ENCODE measurements around the gene MAD1L1.
"Not testable (repeated sequence)": the region's sequence is repeated elsewhere in the genome, so short reads cannot be mapped to it uniquely, and the experiment has no call there.

Gene MAD1L1

DNA sequence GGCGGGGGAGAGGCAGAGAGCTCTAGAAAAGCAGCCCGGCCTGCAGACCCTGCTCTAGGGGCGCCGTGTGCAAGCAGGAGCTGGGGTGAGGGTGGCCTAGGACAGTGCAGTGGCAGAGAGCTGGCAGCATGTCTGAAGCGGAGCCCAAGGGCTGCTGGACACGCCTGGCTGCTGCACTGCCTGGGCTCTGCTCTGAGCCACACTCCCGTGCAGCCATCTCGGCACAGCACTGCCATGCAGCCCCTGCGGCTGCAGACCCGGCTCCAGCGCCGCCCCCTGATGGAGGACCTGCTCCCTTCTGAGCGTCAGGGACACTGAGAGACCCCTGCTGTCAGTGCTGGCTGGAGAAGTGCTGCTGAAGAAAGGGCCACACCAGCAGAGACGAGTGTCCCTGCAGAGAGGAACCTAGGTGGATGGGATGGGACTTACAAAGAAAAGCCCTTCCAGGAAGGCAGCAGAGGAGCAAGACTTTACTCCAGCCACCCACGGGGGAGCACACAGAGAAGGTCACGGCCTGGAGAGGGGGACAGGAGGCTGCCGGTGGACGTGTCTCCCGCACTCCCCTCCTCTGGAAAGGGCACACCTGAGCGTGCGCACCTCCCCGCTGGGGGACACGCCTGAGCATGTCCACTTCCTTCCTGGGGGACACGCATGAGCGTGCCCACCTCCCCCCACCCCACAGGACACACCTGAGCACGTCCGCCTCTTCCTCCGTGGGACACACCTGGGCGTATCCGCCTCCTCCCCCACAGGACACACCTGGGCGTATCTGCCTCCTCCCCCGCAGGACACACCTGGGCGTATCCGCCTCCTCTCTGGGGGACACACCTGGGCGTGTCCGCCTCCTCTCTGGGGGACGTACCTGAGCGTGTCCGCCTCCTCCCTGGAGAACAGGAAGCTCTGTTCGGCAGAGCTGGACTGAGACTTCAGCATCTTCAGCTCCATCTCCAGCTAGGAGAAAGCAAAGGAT is 252.9 kb downstream of the MAD1L1 start:
- DNase-seq = no peak

GRCh38 chr7:1978656-1979590 is 253.8 kb downstream of the MAD1L1 start:
- DNase-seq = no peak

GRCh38 chr7:1977876-1978441 is 254.8 kb downstream of the MAD1L1 start:
- no peak for DNase-seq

- no peak for DNase-seq
Observed at GRCh38 chr7:1977059-1977875, 255.5 kb downstream of the MAD1L1 start.

DNA sequence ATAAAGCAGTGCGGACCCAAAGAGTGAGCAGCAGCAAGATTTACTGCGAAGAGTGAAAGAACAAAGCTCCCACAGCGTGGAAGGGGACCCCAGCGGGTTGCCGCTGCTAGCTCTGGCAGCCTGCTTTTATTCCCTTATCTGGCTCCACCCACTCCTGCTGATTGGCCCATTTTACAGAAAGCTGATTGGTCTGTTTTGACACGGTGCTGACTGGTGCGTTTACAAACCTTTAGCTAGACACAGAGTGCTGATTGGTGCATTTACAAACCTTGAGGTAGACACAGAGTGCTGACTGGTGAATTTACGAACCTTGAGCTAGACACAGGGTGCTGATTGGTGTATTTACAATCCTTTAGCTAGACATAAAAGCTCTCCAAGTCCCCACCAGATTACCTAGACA is 256.2 kb downstream of the MAD1L1 start:
- DNase-seq = not testable (repeated sequence)

DNA sequence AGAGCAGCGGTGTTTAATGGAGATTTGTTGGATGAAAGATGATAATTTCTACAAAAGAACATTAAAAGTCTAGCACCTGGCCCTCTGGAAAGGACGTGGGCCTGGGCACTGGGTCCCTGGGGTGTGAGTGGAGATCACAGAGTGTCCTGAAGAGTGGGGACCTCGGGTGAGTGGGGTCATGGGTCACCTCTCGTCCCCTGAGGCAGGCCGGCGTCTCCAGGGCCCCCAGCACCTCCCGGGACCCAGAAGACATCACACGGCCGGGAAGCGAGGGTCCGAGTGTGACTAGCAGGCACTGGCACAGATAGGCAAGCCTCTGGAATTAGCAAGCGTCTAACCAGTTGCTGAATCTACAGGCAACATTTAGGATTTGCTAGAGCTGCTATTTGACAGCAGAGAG is 257.2 kb downstream of the MAD1L1 start:
- no peak for DNase-seq

DNA sequence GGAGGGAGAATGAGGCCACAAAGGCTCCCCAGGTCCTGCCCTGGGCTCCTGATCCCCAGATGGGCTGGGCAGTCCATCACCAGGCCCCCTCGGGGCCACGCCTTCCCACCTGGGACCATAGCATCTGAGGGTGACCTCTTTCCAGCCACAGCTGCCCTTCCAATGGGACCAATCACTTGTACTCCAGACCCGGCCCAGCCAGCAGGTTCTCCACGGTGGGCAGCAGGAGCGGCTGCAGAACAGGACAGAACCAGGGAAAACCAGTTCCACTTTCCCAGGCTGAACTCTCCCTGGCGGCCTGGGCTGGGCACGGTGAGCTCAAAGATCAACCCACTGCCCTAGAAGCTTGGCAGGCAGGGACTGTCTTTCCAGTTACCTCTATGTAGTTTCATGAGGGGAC is 257.6 kb downstream of the MAD1L1 start:
- DNase-seq = no peak

- no peak for DNase-seq
Observed at GRCh38 chr7:1974290-1975101, 258.2 kb downstream of the MAD1L1 start.

- no peak for DNase-seq
Observed at GRCh38 chr7:1973321-1974251, 259.2 kb downstream of the MAD1L1 start.

- no peak for DNase-seq
Observed at GRCh38 chr7:1972744-1973143, 260.0 kb downstream of the MAD1L1 start.

- DNase-seq = no peak
Observed at GRCh38 chr7:1971946-1972654, 260.6 kb downstream of the MAD1L1 start.

DNA sequence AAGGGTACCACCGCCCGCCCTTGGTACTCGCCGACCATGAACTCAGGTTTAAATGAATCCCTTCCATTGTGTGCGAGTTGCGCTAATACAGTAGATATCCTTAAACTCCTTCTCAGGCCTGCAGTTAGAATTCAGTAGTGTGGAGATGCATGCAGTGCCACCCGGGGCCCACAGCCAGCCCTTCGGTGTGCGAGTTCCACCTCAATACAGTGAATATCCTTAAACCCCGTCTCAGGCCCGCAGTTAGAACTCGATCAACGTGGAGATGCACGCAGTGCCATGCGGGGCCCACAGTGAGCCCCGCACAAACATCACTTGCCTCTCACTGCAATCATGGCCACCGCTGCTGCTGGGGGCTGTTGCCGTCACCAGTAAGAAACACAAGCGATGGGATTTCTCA is 261.9 kb downstream of the MAD1L1 start:
- DNase-seq = no peak

DNA sequence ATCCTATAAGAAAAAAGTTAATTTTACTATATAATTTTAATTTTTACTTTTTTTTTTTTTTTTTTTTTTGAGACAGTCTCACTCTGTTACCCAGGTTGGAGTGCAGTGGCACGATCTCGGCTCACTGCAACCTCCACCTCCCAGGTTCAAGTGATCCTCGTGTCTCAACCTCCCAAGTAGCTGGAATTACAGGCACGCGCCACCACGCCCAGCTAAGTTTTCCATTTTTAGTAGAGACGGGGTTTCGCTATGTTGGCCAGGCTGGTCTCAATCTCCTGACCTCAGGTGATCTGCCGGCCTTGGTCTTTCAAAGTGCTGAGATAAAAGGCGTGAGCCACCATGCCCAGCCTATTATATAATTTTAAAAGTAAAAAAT is 262.5 kb downstream of the MAD1L1 start:
- not testable (repeated sequence) for DNase-seq

DNA sequence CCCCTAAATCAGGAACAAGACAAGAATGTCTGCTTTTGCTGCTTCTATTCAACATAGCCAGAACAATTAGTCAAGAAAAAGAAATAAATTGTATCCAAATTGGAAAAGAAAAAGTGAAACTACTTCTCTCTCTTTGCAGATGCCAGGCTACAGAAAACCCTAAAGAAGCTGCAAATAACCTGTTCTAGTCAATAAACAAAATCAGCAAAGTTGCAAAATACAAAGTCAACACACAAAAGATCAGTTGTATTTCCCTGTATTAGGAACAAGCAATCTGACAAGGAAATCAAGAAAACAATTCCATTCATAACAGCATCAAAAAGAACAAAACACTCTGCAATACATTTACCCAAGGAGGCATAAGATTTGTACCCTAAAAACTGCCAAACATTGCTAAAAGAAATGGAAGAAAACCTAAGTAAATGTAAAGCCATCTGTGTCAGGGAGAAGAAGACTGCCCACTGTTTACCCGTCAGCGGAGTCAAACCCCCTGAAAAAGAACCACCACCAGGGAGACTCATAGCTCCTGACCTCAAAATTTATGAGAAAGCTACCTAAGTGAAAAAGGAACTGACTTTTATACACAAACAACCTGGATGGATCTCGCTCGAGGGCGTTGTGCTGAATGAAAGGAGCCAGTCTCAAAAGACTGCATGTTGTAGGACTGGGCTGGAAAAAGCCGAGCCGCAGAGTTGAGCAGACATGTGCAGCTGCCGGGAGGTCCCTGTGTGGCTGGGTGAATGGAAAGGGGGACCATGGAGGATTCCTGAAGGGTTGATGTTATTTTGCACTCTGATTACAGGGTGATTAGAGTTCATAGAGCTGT is 263.1 kb downstream of the MAD1L1 start:
- DNase-seq = peak in 2 of 14 donors; percentile 8 to 11

DNA sequence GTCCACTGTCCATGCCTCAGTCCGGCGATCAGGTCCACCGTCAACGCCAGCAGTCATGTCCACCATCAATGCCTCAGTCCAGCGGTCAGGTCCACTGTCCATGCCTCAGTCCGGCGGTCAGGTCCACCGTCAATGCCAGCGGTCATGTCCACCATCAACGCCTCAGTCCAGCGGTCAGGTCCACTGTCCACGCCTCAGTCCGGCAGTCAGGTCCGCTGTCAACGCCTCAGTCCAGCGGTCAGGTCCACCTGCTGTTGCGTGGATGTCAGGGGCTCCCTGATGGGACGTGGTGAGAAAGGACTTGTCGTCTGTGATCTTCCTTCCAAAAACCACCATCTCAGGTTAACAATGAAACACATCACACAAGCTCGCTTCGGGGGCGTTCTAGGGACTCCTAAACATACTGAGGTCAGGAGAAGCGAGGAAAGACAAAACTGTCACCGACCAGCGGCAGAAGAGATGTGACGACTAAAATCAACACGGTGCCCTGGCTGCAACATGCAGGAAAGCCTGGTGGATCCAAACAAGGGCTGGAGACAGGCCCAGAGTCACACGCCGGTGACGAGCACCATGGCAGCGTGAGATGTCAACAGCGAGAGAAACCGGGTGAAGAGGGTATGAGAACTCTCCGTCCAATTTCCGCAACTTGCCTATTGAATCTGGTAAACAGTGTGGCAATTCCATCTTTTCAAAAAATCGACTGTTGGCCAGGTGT is 264.2 kb downstream of the MAD1L1 start:
- no peak for DNase-seq

- DNase-seq = no peak
Observed at GRCh38 chr7:1967512-1968396, 265.0 kb downstream of the MAD1L1 start.

Measured in C1 segment of cervical spinal cord (tissue), 14 donors.